DMS79 treated with DMSO at 0.1 percent for 48 hours (cell line): ENCODE measurements around the gene DOCK10.
"Not testable (repeated sequence)": the region's sequence is repeated elsewhere in the genome, so short reads cannot be mapped to it uniquely, and the experiment has no call there.

Experiments
- DNase-seq: peaks from one replicate; lab custom pipeline; 2025; lab: John Stamatoyannopoulos, UW

DOCK10 gene

GRCh38 chr2:225041851-225042799, at the start of gene DOCK10:
DOCK10 (minus strand) TSS chr2:225042468; CDS start chr2:225042374, 94 bp downstream.
- DNase-seq: no peak

- no peak for DNase-seq
These were observed 49.1 kb upstream of the DOCK10 start for GRCh38 chr2:225091336-225091735.

GRCh38 chr2:225090746-225091145, 48.5 kb upstream of the DOCK10 start:
- no peak for DNase-seq

- no peak for DNase-seq
These were observed 44.6 kb upstream of the DOCK10 start for GRCh38 chr2:225086915-225087314.

GRCh38 chr2:225086439-225086838, 44.2 kb upstream of the DOCK10 start:
- DNase-seq: no peak

GRCh38 chr2:225083276-225083675, 41.0 kb upstream of the DOCK10 start:
- no peak for DNase-seq

GRCh38 chr2:225076125-225076524, 33.9 kb upstream of the DOCK10 start:
- no peak for DNase-seq

- no peak for DNase-seq
These were observed 32.8 kb upstream of the DOCK10 start for GRCh38 chr2:225074919-225075681.

GRCh38 chr2:225074366-225074765, 32.1 kb upstream of the DOCK10 start:
- no peak for DNase-seq

GRCh38 chr2:225073198-225073597, 30.9 kb upstream of the DOCK10 start:
- DNase-seq: no peak

GRCh38 chr2:225072444-225072843, 30.2 kb upstream of the DOCK10 start:
- no peak for DNase-seq

GRCh38 chr2:225070811-225071210, 28.5 kb upstream of the DOCK10 start:
- DNase-seq: no peak

- no peak for DNase-seq
These were observed 27.7 kb upstream of the DOCK10 start for GRCh38 chr2:225069966-225070365.

- DNase-seq: no peak
These were observed 27.2 kb upstream of the DOCK10 start for GRCh38 chr2:225069477-225069876.

GRCh38 chr2:225065882-225066281, 23.6 kb upstream of the DOCK10 start:
- DNase-seq: no peak

GRCh38 chr2:225064928-225065327, 22.7 kb upstream of the DOCK10 start:
- DNase-seq: no peak

- no peak for DNase-seq
These were observed 22.1 kb upstream of the DOCK10 start for GRCh38 chr2:225064362-225064761.

GRCh38 chr2:225056330-225057073, 14.2 kb upstream of the DOCK10 start:
- DNase-seq: no peak

GRCh38 chr2:225055714-225056113, 13.4 kb upstream of the DOCK10 start:
- no peak for DNase-seq

- DNase-seq: no peak
These were observed 10.4 kb upstream of the DOCK10 start for GRCh38 chr2:225052703-225053102.

- not testable (repeated sequence) for DNase-seq
These were observed 5.2 kb upstream of the DOCK10 start for GRCh38 chr2:225047502-225047901.

- no peak for DNase-seq
These were observed 516 bp upstream of the DOCK10 start for GRCh38 chr2:225042800-225043167.
